Body of pancreas (tissue), 4 donors: ENCODE measurements around the gene ACADVL.

Experiments
- POLR2A ChIP-seq, 3 donors: fragments of 450-650 bp; IDR thresholded peaks; one replicate each; pipeline ENCODE4 v1.6.1; 2016; ENCODE audit warnings: antibody characterized with exemption in 3 of 3, mild to moderate bottlenecking in 2 of 3
- TF ChIP-seq, protein P1 (sequence below), 7 experiments: fragments of 450-650 bp in 4 of 7; fragments of 200-600 bp in 3 of 7; sonication (generic) in 3 of 7; IDR thresholded peaks; one replicate each; pipeline ENCODE4 v1.5.1; 2016 to 2019; ENCODE audit warnings: antibody characterized with exemption in 7 of 7

DNA sequence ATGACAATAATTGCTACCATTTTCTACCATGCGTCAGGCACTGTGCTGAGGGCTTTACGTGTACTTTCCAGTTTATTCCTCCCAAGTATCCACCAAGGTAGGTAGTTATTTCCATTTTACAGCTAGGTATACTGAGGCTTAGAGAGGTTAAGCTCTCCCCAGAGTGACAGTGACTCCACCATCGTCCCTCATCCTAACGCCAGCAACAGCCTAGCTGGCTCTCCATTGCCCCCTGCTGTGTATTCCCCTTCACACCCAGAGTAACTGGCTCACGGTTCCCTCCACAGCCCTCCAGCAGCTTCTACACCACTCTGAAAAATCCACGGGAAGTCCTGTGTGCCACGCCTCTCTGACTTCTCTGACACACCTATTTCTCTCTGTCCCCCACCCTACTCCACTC lies 33.5 kb upstream of the ACADVL start:
- TF ChIP-seq, protein P1, sequence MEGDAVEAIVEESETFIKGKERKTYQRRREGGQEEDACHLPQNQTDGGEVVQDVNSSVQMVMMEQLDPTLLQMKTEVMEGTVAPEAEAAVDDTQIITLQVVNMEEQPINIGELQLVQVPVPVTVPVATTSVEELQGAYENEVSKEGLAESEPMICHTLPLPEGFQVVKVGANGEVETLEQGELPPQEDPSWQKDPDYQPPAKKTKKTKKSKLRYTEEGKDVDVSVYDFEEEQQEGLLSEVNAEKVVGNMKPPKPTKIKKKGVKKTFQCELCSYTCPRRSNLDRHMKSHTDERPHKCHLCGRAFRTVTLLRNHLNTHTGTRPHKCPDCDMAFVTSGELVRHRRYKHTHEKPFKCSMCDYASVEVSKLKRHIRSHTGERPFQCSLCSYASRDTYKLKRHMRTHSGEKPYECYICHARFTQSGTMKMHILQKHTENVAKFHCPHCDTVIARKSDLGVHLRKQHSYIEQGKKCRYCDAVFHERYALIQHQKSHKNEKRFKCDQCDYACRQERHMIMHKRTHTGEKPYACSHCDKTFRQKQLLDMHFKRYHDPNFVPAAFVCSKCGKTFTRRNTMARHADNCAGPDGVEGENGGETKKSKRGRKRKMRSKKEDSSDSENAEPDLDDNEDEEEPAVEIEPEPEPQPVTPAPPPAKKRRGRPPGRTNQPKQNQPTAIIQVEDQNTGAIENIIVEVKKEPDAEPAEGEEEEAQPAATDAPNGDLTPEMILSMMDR (IDR thresholded peaks at IDR 0.05): no peak
- TF ChIP-seq POLR2A (IDR thresholded peaks at IDR 0.05): no peak
